IPS DF 19.7 (cell line): ENCODE results near the gene KLHL20.
"Not testable (repeated sequence)": the region's sequence is repeated elsewhere in the genome, so short reads cannot be mapped to it uniquely, and the experiment has no call there.

Experiments
- DNase-seq: peaks from one replicate; pipeline ENCODE4 v3.0.0-alpha.2; 2013; ENCODE audit warnings: low read depth, low spot score

Gene KLHL20

GRCh38 chr1:173753830-173754229 is 39.0 kb downstream of the KLHL20 start:
- DNase-seq, result no peak

GRCh38 chr1:173757666-173758065 is 42.9 kb downstream of the KLHL20 start:
- DNase-seq, result no peak

- no peak for DNase-seq
Measured at GRCh38 chr1:173758110-173758509, 43.3 kb downstream of the KLHL20 start.

GRCh38 chr1:173758980-173759379 is 44.2 kb downstream of the KLHL20 start:
- DNase-seq, result no peak

- DNase-seq, result not testable (repeated sequence)
Measured at GRCh38 chr1:173764331-173764730, 49.5 kb downstream of the KLHL20 start.

- no peak for DNase-seq
Measured at GRCh38 chr1:173768206-173768605, 53.4 kb downstream of the KLHL20 start.

GRCh38 chr1:173768827-173769226 is 54.0 kb downstream of the KLHL20 start:
- no peak for DNase-seq

GRCh38 chr1:173770330-173770729 is 55.5 kb downstream of the KLHL20 start:
- not testable (repeated sequence) for DNase-seq

GRCh38 chr1:173771560-173771959 is 56.8 kb downstream of the KLHL20 start:
- DNase-seq, result no peak

GRCh38 chr1:173775578-173776226 is 60.9 kb downstream of the KLHL20 start:
- DNase-seq, result no peak

GRCh38 chr1:173779936-173780335 is 65.2 kb downstream of the KLHL20 start:
- DNase-seq, result no peak

- no peak for DNase-seq
Measured at GRCh38 chr1:173784997-173785396, 70.2 kb downstream of the KLHL20 start.

GRCh38 chr1:173789841-173790240 is 75.1 kb downstream of the KLHL20 start:
- no peak for DNase-seq

- no peak for DNase-seq
Measured at GRCh38 chr1:173798078-173798477, 83.3 kb downstream of the KLHL20 start.

GRCh38 chr1:173799995-173800394 is 85.2 kb downstream of the KLHL20 start:
- DNase-seq, result not testable (repeated sequence)

- no peak for DNase-seq
Measured at GRCh38 chr1:173802961-173803360, 88.2 kb downstream of the KLHL20 start.

GRCh38 chr1:173813654-173814053 is 98.9 kb downstream of the KLHL20 start:
- not testable (repeated sequence) for DNase-seq

- no peak for DNase-seq
Measured at GRCh38 chr1:173818459-173818858, 103.7 kb downstream of the KLHL20 start.

- no peak for DNase-seq
Measured at GRCh38 chr1:173821680-173822079, 106.9 kb downstream of the KLHL20 start.

- no peak for DNase-seq
Measured at GRCh38 chr1:173823781-173824314, 109.1 kb downstream of the KLHL20 start.

- peak; percentile 95 for DNase-seq
Measured at GRCh38 chr1:173824315-173825081, 109.7 kb downstream of the KLHL20 start, which contains the start of the genes CENPL and DARS2. TSS of gene CENPL (minus strand) at chr1:173824883. CDS start at chr1:173811299, 13,584 bp downstream. TSS of gene DARS2 (plus strand) at chr1:173824673. CDS start at chr1:173825230, 557 bp downstream.

- no peak for DNase-seq
Measured at GRCh38 chr1:173827611-173828010, 112.8 kb downstream of the KLHL20 start.

- no peak for DNase-seq
Measured at GRCh38 chr1:173832748-173833147, 118.0 kb downstream of the KLHL20 start.
